HEK293 (cell line): ENCODE data around the gene FAM210A.

Experiments used
- CTCF ChIA-PET: fragments of 350-600 bp; formaldehyde crosslinking; extraction: SDS; loops from one replicate; lab custom pipeline; 2021; ENCODE audit warnings: antibody characterized with exemption; lab: Yijun Ruan, JAX
- POLR2A ChIA-PET: fragments of 300-600 bp; formaldehyde crosslinking; extraction: SDS; loops from one replicate; lab custom pipeline; 2020; ENCODE audit warnings: antibody characterized with exemption, inconsistent platforms; lab: Yijun Ruan, JAX
- H3K27ac ChIP-seq: fragments of 200-500 bp; sonication (Bioruptor generic); 2 replicates; pipeline ENCODE4 v1.5.1; 2014; ENCODE audit warnings: low read depth, low read length, control low read depth, inconsistent platforms; ENCODE audit errors: extremely low read depth
- H3K36me3 ChIP-seq, 2 experiments: fragments of 200-500 bp in 1 of 2; sonication (Bioruptor generic) in 1 of 2; 1 replicate in 1 of 2; 2 replicates in 1 of 2; pipeline ENCODE4 v1.5.1; 2014 to 2017; ENCODE audit warnings: inconsistent platforms in 2 of 2, low read length in 2 of 2; ENCODE audit not compliant: control insufficient read depth in 2 of 2, insufficient read depth in 1 of 2
- H3K4me1 ChIP-seq: fragments of 200-500 bp; sonication (Bioruptor generic); 2 replicates; pipeline ENCODE4 v1.5.1; 2014; ENCODE audit warnings: mild to moderate bottlenecking, low read length, inconsistent platforms; ENCODE audit not compliant: control insufficient read depth, insufficient read depth
- H3K4me3 ChIP-seq: 2 replicates; pipeline ENCODE4 v1.5.1; 2011; ENCODE audit warnings: low read depth, mild to moderate bottlenecking, control low read depth, low read length, moderate library complexity
- H3K9me3 ChIP-seq: fragments of 200-500 bp; sonication (Bioruptor generic); 2 replicates; pipeline ENCODE4 v1.5.1; 2014; ENCODE audit warnings: low read depth, low read length, inconsistent platforms; ENCODE audit not compliant: control insufficient read depth, insufficient read depth
- GFI1B ChIP-seq: fragments of 450-650 bp; formaldehyde crosslinking; IDR thresholded peaks from 2 replicates; pipeline ENCODE4 v1.5.1; 2016; ENCODE audit warnings: missing biosample characterization, missing genetic modification characterization
- GLI2 ChIP-seq: fragments of 450-650 bp; formaldehyde crosslinking; IDR thresholded peaks from 2 replicates; pipeline ENCODE4; 2017; ENCODE audit warnings: missing biosample characterization, missing genetic modification characterization, low read depth, borderline replicate concordance
- GLI4 ChIP-seq: fragments of 450-650 bp; formaldehyde crosslinking; IDR thresholded peaks from 2 replicates; pipeline ENCODE4 v1.5.1; 2016; ENCODE audit warnings: missing biosample characterization, missing genetic modification characterization
- GLIS1 ChIP-seq: fragments of 450-650 bp; formaldehyde crosslinking; IDR thresholded peaks from 2 replicates; pipeline ENCODE4 v1.5.1; 2016; ENCODE audit warnings: missing biosample characterization, missing genetic modification characterization
- GLIS2 ChIP-seq: fragments of 450-650 bp; formaldehyde crosslinking; IDR thresholded peaks from 2 replicates; pipeline ENCODE4 v1.5.1; 2016; ENCODE audit warnings: missing biosample characterization, missing genetic modification characterization
- HOXD13 ChIP-seq: sonication (generic); formaldehyde crosslinking; IDR thresholded peaks from 2 replicates; pipeline ENCODE4 v1.8.0; 2022; ENCODE audit warnings: missing genetic modification reagents, borderline replicate concordance
- PRDM2 ChIP-seq: fragments of 450-650 bp; formaldehyde crosslinking; IDR thresholded peaks from 2 replicates; pipeline ENCODE4 v1.5.1; 2016; ENCODE audit warnings: missing biosample characterization, missing genetic modification characterization, borderline replicate concordance
- SP7 ChIP-seq: fragments of 450-650 bp; formaldehyde crosslinking; IDR thresholded peaks from 2 replicates; pipeline ENCODE4 v1.5.1; 2016; ENCODE audit warnings: missing biosample characterization, missing genetic modification characterization
- TCF7L2 ChIP-seq: IDR thresholded peaks from 2 replicates; pipeline ENCODE4 v1.6.1; 2011; ENCODE audit warnings: low read depth, mild to moderate bottlenecking, inconsistent platforms, low read length, moderate library complexity, borderline replicate concordance
- ZBTB11 ChIP-seq: fragments of 450-650 bp; formaldehyde crosslinking; conservative IDR thresholded peaks from 2 replicates; pipeline ENCODE4 v1.5.1; 2016; ENCODE audit warnings: low read depth, missing biosample characterization, missing genetic modification characterization
- ZNF138 ChIP-seq: fragments of 450-650 bp; formaldehyde crosslinking; IDR thresholded peaks from 2 replicates; pipeline ENCODE4 v1.5.1; 2016; ENCODE audit warnings: missing biosample characterization, missing genetic modification characterization, borderline replicate concordance
- ZNF280C ChIP-seq: fragments of 450-650 bp; formaldehyde crosslinking; IDR thresholded peaks from 2 replicates; pipeline ENCODE4 v1.5.1; 2016; ENCODE audit warnings: missing biosample characterization, missing genetic modification characterization
- ZNF521 ChIP-seq: fragments of 450-650 bp; formaldehyde crosslinking; IDR thresholded peaks from 2 replicates; pipeline ENCODE4 v1.5.1; 2017; ENCODE audit warnings: missing biosample characterization, mild to moderate bottlenecking, missing genetic modification characterization
- ZNF596 ChIP-seq: fragments of 450-650 bp; IDR thresholded peaks from 2 replicates; pipeline ENCODE4 v1.5.0; 2018; ENCODE audit warnings: missing biosample characterization, mild to moderate bottlenecking, missing genetic modification characterization, moderate library complexity
- ZNF623 ChIP-seq: fragments of 450-650 bp; formaldehyde crosslinking; IDR thresholded peaks from 2 replicates; pipeline ENCODE4 v1.5.1; 2016; ENCODE audit warnings: missing biosample characterization, missing genetic modification characterization
- ZNF624 ChIP-seq: fragments of 450-650 bp; formaldehyde crosslinking; IDR thresholded peaks from 2 replicates; pipeline ENCODE4 v1.5.1; 2017; ENCODE audit warnings: missing biosample characterization, missing genetic modification characterization
- ZNF626 ChIP-seq: fragments of 450-650 bp; sonication (Bioruptor Pico); formaldehyde crosslinking; IDR thresholded peaks from 2 replicates; pipeline ENCODE4 v1.5.1; 2018; ENCODE audit warnings: missing biosample characterization, missing genetic modification characterization, inconsistent platforms
- ZNF654 ChIP-seq: fragments of 450-650 bp; formaldehyde crosslinking; IDR thresholded peaks from 2 replicates; pipeline ENCODE4 v1.5.1; 2016; ENCODE audit warnings: low read depth, missing biosample characterization, missing genetic modification characterization
- ZNF692 ChIP-seq: fragments of 450-650 bp; formaldehyde crosslinking; IDR thresholded peaks from 2 replicates; pipeline ENCODE4 v1.5.1; 2016; ENCODE audit warnings: missing biosample characterization, missing genetic modification characterization
- ZNF785 ChIP-seq: fragments of 450-650 bp; formaldehyde crosslinking; IDR thresholded peaks from 2 replicates; pipeline ENCODE4 v1.5.1; 2016; ENCODE audit warnings: missing biosample characterization, missing genetic modification characterization
- ZNF830 ChIP-seq: fragments of 450-650 bp; IDR thresholded peaks from 2 replicates; pipeline ENCODE4 v1.5.0; 2018; ENCODE audit warnings: missing biosample characterization, missing genetic modification characterization, low read depth, mild to moderate bottlenecking, moderate library complexity

FAM210A gene

GRCh38 chr18:13623348-13623747 lies 103.0 kb downstream of the FAM210A start (continued):
- TF ChIP-seq PRDM2 (no peak), ZNF138 (no peak), ZNF596 (no peak)
- TF ChIP-seq, all 188 proteins: peak for 0

GRCh38 chr18:13622751-13623150 lies 103.6 kb downstream of the FAM210A start:
- TF ChIP-seq ZNF623 (tag by site-specific recombination) (no peak), ZNF785 (no peak), GLI4 (tag by site-specific recombination) (no peak), ZNF830 (tag by site-specific recombination) (no peak), GLIS2 (tag by site-specific recombination) (no peak), ZNF692 (tag by site-specific recombination) (no peak), SP7 (tag by site-specific recombination) (no peak), GLIS1 (tag by site-specific recombination) (no peak), ZNF521 (tag by site-specific recombination) (no peak), ZNF654 (tag by site-specific recombination) (no peak), HOXD13 (no peak), ZNF280C (tag by site-specific recombination) (no peak), GLI2 (tag by site-specific recombination) (no peak), TCF7L2 (no peak), ZNF624 (tag by site-specific recombination) (no peak), ZBTB11 (tag by site-specific recombination) (no peak), ZNF626 (tag by site-specific recombination) (no peak), GFI1B (tag by site-specific recombination) (no peak)
- TF ChIP-seq, all 188 proteins: peak for 0
- no peak overlapping the region for H3K4me3 ChIP-seq
- H3K36me3 ChIP-seq: no peaks in the 10 kb centered on the region
- H3K4me1 ChIP-seq: no peaks in the 10 kb centered on the region
- H3K9me3 ChIP-seq: no peaks in the 10 kb centered on the region
- ChIA-PET POLR2A (no interaction called here), CTCF (interaction anchor here (0.7 kb wide), 1 partner anchor 182 kb away, joined by 4 read pairs; no protein-coding TSS in a partner anchor)
- no peak overlapping the region for H3K27ac ChIP-seq
